GM12878 (cell line): ENCODE results near the gene FOXK2. TPM values are rescaled to one million over a fixed set of nuclear protein-coding genes. Genes with fewer than 3 reads are reported as not detected.

Source experiments
- ATAC-seq: fragments of 200-7000 bp; cut with Tn5 transposase; 3 replicates; pipeline ENCODE4 v1.9.1; 2020; ENCODE audit warnings: mild to moderate bottlenecking, moderate library complexity
- BruUV-seq: library from RNA; stranded (reverse); fragments of 400-500 nt; replicated peaks from 2 replicates; lab custom pipeline; 2021; lab: Mats Ljungman, UMichigan
- CTCF ChIA-PET: fragments of 300-600 bp; sonication (Branson Sonifier 250); formaldehyde crosslinking; extraction: SDS; loops from one replicate; lab custom pipeline; 2021; ENCODE audit warnings: inconsistent platforms; lab: Yijun Ruan, JAX
- POLR2A ChIA-PET: fragments of 350-600 bp; formaldehyde crosslinking; extraction: SDS; loops from one replicate; lab custom pipeline; 2021; ENCODE audit warnings: inconsistent platforms; lab: Charles Lee
- RAD21 ChIA-PET: fragments of 300-600 bp; sonication (Branson Sonifier 250); formaldehyde crosslinking; loops from one replicate; lab custom pipeline; 2023; ENCODE audit warnings: antibody characterized with exemption; ENCODE audit not compliant: unreplicated experiment; lab: Charles Lee
- SMC1A ChIA-PET: fragments of 300-600 bp; sonication (Branson Sonifier 250); formaldehyde crosslinking; loops from one replicate; lab custom pipeline; 2023; ENCODE audit not compliant: unreplicated experiment, uncharacterized antibody; lab: Charles Lee
- DNase-seq: peaks from one replicate; pipeline ENCODE4 v3.0.0-alpha.2; 2011; ENCODE audit warnings: low read depth, low spot score
- FAIRE-seq: peaks from 3 replicates; lab custom pipeline; 2011; peaks lifted over from hg19 to GRCh38; lab: Jason Lieb, UNC
- H2AFZ ChIP-seq: 2 replicates; pipeline ENCODE4 v1.6.0; 2011; ENCODE audit warnings: low read depth, low read length, control low read depth; ENCODE audit not compliant: control insufficient read depth
- H3K27ac ChIP-seq: 2 replicates; pipeline ENCODE4 v1.5.1; 2011; ENCODE audit warnings: control low read depth; ENCODE audit not compliant: control insufficient read depth, insufficient read depth
- H3K27me3 ChIP-seq, 2 experiments: replicated peaks in 1 of 2; 2 replicates each; pipeline versions ENCODE4 v1.6.0 to v1.6.1; 2011; ENCODE audit warnings: low read length in 1 of 2; ENCODE audit not compliant: control insufficient read depth in 2 of 2, insufficient read depth in 2 of 2
- H3K36me3 ChIP-seq, 2 experiments: 2 replicates each; pipeline ENCODE4 v1.5.1; 2011; ENCODE audit warnings: low read length in 1 of 2; ENCODE audit not compliant: control insufficient read depth in 2 of 2, insufficient read depth in 2 of 2
- H3K4me1 ChIP-seq: 2 replicates; pipeline ENCODE4 v1.6.1; 2011; ENCODE audit warnings: mild to moderate bottlenecking, low read length, moderate library complexity, mixed read lengths; ENCODE audit not compliant: control insufficient read depth, insufficient read depth
- H3K4me2 ChIP-seq: 2 replicates; pipeline ENCODE4 v1.6.0; 2011; ENCODE audit warnings: control low read depth; ENCODE audit not compliant: control insufficient read depth, insufficient read depth
- H3K4me3 ChIP-seq: fragments of 200-600 bp; sonication (generic); 2 replicates; pipeline ENCODE4 v1.5.1; 2016
- H3K79me2 ChIP-seq: 2 replicates; pipeline ENCODE4 v1.6.0; 2011; ENCODE audit warnings: low read length; ENCODE audit not compliant: control insufficient read depth, insufficient read depth
- H3K9ac ChIP-seq: 2 replicates; pipeline ENCODE4 v1.8.0; 2011; ENCODE audit warnings: low read length, control low read depth, mixed read lengths; ENCODE audit not compliant: control insufficient read depth, insufficient read depth
- H3K9me3 ChIP-seq: replicated peaks from 3 replicates; pipeline ENCODE4 v1.5.1; 2011; ENCODE audit warnings: mild to moderate bottlenecking, low read length; ENCODE audit not compliant: control insufficient read depth, insufficient read depth
- H4K20me1 ChIP-seq: 2 replicates; pipeline ENCODE4 v1.6.0; 2011; ENCODE audit not compliant: control insufficient read depth, insufficient read depth
- BMI1 ChIP-seq: fragments of 450-650 bp; IDR thresholded peaks from 2 replicates; pipeline ENCODE4 v1.6.1; 2016; ENCODE audit warnings: mild to moderate bottlenecking, moderate library complexity, borderline replicate concordance
- IKZF1 ChIP-seq: fragments of 450-650 bp; conservative IDR thresholded peaks from 2 replicates; pipeline ENCODE4 v1.6.1; 2017; ENCODE audit warnings: antibody characterized with exemption, mild to moderate bottlenecking
- IKZF2 ChIP-seq, 2 experiments: fragments of 450-650 bp; IDR thresholded peaks; 2 replicates each; pipeline ENCODE4 v1.6.1; 2017; ENCODE audit warnings: mild to moderate bottlenecking in 2 of 2, moderate library complexity in 2 of 2
- MTA2 ChIP-seq: fragments of 450-650 bp; IDR thresholded peaks from 2 replicates; pipeline ENCODE4 v1.6.1; 2016; ENCODE audit warnings: low read depth, mild to moderate bottlenecking, moderate library complexity
- ZNF207 ChIP-seq: fragments of 450-650 bp; IDR thresholded peaks from 2 replicates; pipeline ENCODE4 v1.6.1; 2014; ENCODE audit warnings: antibody characterized with exemption, mild to moderate bottlenecking, borderline replicate concordance
- WGBS: methylation state at CpG from one replicate; pipeline ENCODE4 v1.1.6; 2016; ENCODE audit warnings: low lambda C conversion rate; ENCODE audit not compliant: insufficient replicate concordance, insufficient coverage; ENCODE audit errors: missing lambda C conversion rate; 5-methylcytosine and 5-hydroxymethylcytosine counted together
- in situ Hi-C: fragments of 300-500 bp; cut with MboI; formaldehyde crosslinking; loops from 9 replicates; pipeline ENCODE4 v1.14.3; 2018; ENCODE audit warnings: mixed read lengths
- intact Hi-C: fragments of 100-400 bp; cut with micrococcal nuclease; formaldehyde crosslinking; loops from one replicate; pipeline ENCODE4 v1.14.2; 2022; ENCODE audit not compliant: unreplicated experiment
- polyA plus RNA-seq, 11 experiments: library from polyadenylated mRNA; depleted of rRNA in 4 of 11; unstranded in 6 of 11; stranded (reverse) in 5 of 11; fragments of >200 nt; fragmentation: Nextera tagmentation in 4 of 11; fragmentation: Illumina TruSeq in 1 of 11; extraction: Ambion mirVana in 4 of 11; extraction: Trizol in 1 of 11; gene quantifications; 1 replicate in 1 of 11; 2 replicates in 10 of 11; pipeline versions ENCODE4 v1.2.1 to v1.2.3, GENCODE V29; 2011 to 2016; ENCODE audit warnings: inconsistent platforms in 2 of 11, missing spikeins in 2 of 11, low read depth in 1 of 11
- total RNA-seq, 4 experiments: library from RNA; depleted of rRNA in 3 of 4; stranded (reverse); fragments of >200 nt in 3 of 4; fragmentation: Illumina TruSeq in 1 of 4; extraction: Trizol in 1 of 4; gene quantifications; 2 replicates each; pipeline versions ENCODE4 v1.2.1 to v1.2.3, GENCODE V29; 2013 to 2021
- TF ChIP-seq, protein P1 (sequence below): fragments of 150-350 bp; IDR thresholded peaks from 2 replicates; pipeline ENCODE4 v1.6.1; 2014; ENCODE audit warnings: mild to moderate bottlenecking, low read depth, low read length
- TF ChIP-seq, protein P2 (sequence below): fragments of 450-650 bp; IDR thresholded peaks from 2 replicates; pipeline ENCODE4 v1.6.1; 2014; ENCODE audit warnings: mild to moderate bottlenecking

The FOXK2 gene
- total and polyA plus RNA-seq, 10 of the 15 experiments (the other 5 are each of a cell fraction or from before 2014, with no cell fraction given), result 2.4 to 56.8 (median 34.4) TPM

DNA sequence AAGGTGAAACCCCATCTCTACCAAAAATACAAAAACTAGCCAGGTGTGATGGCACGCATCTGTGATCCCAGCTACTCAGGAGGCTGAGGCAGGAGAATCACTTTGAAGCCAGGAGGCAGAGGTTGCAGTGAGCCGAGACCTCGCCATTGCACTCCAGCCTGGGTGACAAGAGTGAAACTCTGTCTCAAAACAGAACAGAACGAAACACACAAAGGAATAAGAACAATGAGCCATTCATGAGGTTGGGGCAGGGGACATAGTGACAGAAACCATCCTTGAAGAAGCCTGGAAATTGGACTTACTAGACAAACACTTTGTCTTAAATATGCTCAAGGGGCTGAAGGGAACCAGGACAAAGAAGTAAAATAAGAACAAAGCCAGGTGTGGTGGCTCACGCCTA lies 89.3 kb downstream of the FOXK2 start:
- ChIA-PET RAD21 (interaction anchor here (0.7 kb wide), 1 partner anchor 23 kb away, joined by 3 read pairs; no protein-coding TSS in a partner anchor), CTCF (no interaction called here), SMC1A (no interaction called here)
- WGBS, result 56% methylated on average over 5 of the region's 5 CpGs
- Histone ChIP-seq H2AFZ (no peak overlapping the region), H3K4me1 (no peaks in the 10 kb centered on the region), H3K27ac (no peak overlapping the region), H3K27me3 (no peaks in the 10 kb centered on the region), H3K4me2 (no peak overlapping the region), H3K79me2 (no peaks in the 10 kb centered on the region)
- BruUV-seq, result no TSS peak
- FAIRE-seq, result no peak
- TF ChIP-seq IKZF2 (IDR thresholded peaks at IDR 0.05) (peak; percentile 43 to 56; a peak in 2 of 4 replicates), ZNF207 (no peak), IKZF1 (0 out of 2 replicates have a peak, but pooled peaks have one; percentile 25), BMI1 (no peak), MTA2 (peak; percentile 14; the same call in 1 of the 2 replicates)
- TF ChIP-seq, protein P1, sequence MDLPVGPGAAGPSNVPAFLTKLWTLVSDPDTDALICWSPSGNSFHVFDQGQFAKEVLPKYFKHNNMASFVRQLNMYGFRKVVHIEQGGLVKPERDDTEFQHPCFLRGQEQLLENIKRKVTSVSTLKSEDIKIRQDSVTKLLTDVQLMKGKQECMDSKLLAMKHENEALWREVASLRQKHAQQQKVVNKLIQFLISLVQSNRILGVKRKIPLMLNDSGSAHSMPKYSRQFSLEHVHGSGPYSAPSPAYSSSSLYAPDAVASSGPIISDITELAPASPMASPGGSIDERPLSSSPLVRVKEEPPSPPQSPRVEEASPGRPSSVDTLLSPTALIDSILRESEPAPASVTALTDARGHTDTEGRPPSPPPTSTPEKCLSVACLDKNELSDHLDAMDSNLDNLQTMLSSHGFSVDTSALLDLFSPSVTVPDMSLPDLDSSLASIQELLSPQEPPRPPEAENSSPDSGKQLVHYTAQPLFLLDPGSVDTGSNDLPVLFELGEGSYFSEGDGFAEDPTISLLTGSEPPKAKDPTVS, result no peak
- TF ChIP-seq, protein P2, sequence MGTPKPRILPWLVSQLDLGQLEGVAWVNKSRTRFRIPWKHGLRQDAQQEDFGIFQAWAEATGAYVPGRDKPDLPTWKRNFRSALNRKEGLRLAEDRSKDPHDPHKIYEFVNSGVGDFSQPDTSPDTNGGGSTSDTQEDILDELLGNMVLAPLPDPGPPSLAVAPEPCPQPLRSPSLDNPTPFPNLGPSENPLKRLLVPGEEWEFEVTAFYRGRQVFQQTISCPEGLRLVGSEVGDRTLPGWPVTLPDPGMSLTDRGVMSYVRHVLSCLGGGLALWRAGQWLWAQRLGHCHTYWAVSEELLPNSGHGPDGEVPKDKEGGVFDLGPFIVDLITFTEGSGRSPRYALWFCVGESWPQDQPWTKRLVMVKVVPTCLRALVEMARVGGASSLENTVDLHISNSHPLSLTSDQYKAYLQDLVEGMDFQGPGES, result no peak
- TF ChIP-seq, all 136 proteins: peak for 3
- H4K20me1 ChIP-seq, result peaks cover under 1% of the 10 kb centered on the region; the same call in 1 of the 2 replicates
- H3K36me3 ChIP-seq, result peaks cover 5 to 9% of the 10 kb centered on the region in 2 experiments
- no peak overlapping the region for H3K4me3 ChIP-seq
- POLR2A ChIA-PET, result interaction anchor here (0.5 kb wide), 1 partner anchor 82 kb away, joined by 3 read pairs; no protein-coding TSS in a partner anchor
- DNase-seq, result no peak
- intact Hi-C loops (no loop called here), in situ Hi-C loops (no loop called here)
- ATAC-seq, result peak; percentile 79
- no peak overlapping the region for H3K9ac ChIP-seq
- no peaks in the 10 kb centered on the region for H3K9me3 ChIP-seq
